AG09309 (cell line): ENCODE data around the gene RLN3.

Experiments
- DNase-seq: peaks from one replicate; pipeline ENCODE4 v3.0.0-alpha.2; 2010; ENCODE audit warnings: low read depth
- H3K4me3 ChIP-seq: 2 replicates; pipeline ENCODE4 v1.5.1; 2011; ENCODE audit warnings: mild to moderate bottlenecking, low read depth, low read length, moderate library complexity; ENCODE audit not compliant: control insufficient read depth
- CTCF ChIP-seq: IDR thresholded peaks from 2 replicates; pipeline ENCODE4 v1.5.1; 2011; ENCODE audit warnings: mild to moderate bottlenecking, low read depth, low read length, inconsistent platforms; ENCODE audit not compliant: insufficient read depth, control insufficient read depth; ENCODE audit errors: missing control alignments

Gene RLN3

GRCh38 chr19:14054721-14055120, 26.8 kb downstream of the RLN3 start:
- no peak for TF ChIP-seq CTCF
- H3K4me3 ChIP-seq: no peak overlapping the region
- no peak for DNase-seq

GRCh38 chr19:14055396-14055795, 27.4 kb downstream of the RLN3 start:
- no peak overlapping the region for H3K4me3 ChIP-seq
- no peak for DNase-seq
- TF ChIP-seq CTCF: no peak

GRCh38 chr19:14056069-14056666, 28.2 kb downstream of the RLN3 start:
- H3K4me3 ChIP-seq: no peak overlapping the region
- TF ChIP-seq CTCF: no peak
- no peak for DNase-seq

- no peak for DNase-seq
- H3K4me3 ChIP-seq: peak overlapping the region; percentile 4; the same call in 1 of the 2 replicates
- TF ChIP-seq CTCF: no peak
These were observed 28.9 kb downstream of the RLN3 start for GRCh38 chr19:14056741-14057356.

GRCh38 chr19:14058182-14059092, 30.5 kb downstream of the RLN3 start:
- DNase-seq: no peak
- no peak for TF ChIP-seq CTCF
- no peak overlapping the region; the same call in 1 of the 2 replicates for H3K4me3 ChIP-seq

- no peak for DNase-seq
- TF ChIP-seq CTCF: peak; percentile 77
- no peak overlapping the region for H3K4me3 ChIP-seq
These were observed 31.1 kb downstream of the RLN3 start for GRCh38 chr19:14059093-14059480.
